NCI-H2196 (cell line): ENCODE data around the gene DAPK3.
A peak's percentile ranks its signal among the peaks of the same experiment; 100 is the strongest.
"Not testable (repeated sequence)": the region's sequence is repeated elsewhere in the genome, so short reads cannot be mapped to it uniquely, and the experiment has no call there.

Experiments
- DNase-seq: peaks from one replicate; lab custom pipeline; 2025; ENCODE audit not compliant: unreplicated experiment; lab: John Stamatoyannopoulos, UW

Gene DAPK3

GRCh38 chr19:3979289-3979673 lies 8.4 kb upstream of the DAPK3 start:
- no peak for DNase-seq

- no peak for DNase-seq
These were observed 7.2 kb upstream of the DAPK3 start for GRCh38 chr19:3978145-3978544.

- no peak for DNase-seq
These were observed 6.6 kb upstream of the DAPK3 start for GRCh38 chr19:3977242-3978143.

GRCh38 chr19:3976495-3977241 lies 5.8 kb upstream of the DAPK3 start:
- peak; percentile 44 for DNase-seq

GRCh38 chr19:3975637-3976087 lies 4.8 kb upstream of the DAPK3 start:
- DNase-seq, result no peak

GRCh38 chr19:3975144-3975543 lies 4.2 kb upstream of the DAPK3 start:
- DNase-seq, result no peak

- no peak for DNase-seq
These were observed 539 bp downstream of the DAPK3 start for GRCh38 chr19:3970313-3970807.

GRCh38 chr19:3969435-3970312 lies 1.2 kb downstream of the DAPK3 start:
- peak; percentile 47 for DNase-seq

GRCh38 chr19:3968556-3969434 lies 2.1 kb downstream of the DAPK3 start:
- DNase-seq, result peak; percentile 94

GRCh38 chr19:3967983-3968382 lies 2.9 kb downstream of the DAPK3 start:
- not testable (repeated sequence) for DNase-seq

GRCh38 chr19:3966051-3967017 lies 4.6 kb downstream of the DAPK3 start:
- peak; percentile 41 for DNase-seq

GRCh38 chr19:3964256-3965194 lies 6.4 kb downstream of the DAPK3 start:
- no peak for DNase-seq

GRCh38 chr19:3963458-3964255 lies 7.2 kb downstream of the DAPK3 start:
- no peak for DNase-seq

GRCh38 chr19:3961007-3961406 lies 9.9 kb downstream of the DAPK3 start:
- no peak for DNase-seq

GRCh38 chr19:3959766-3960131 lies 11.2 kb downstream of the DAPK3 start:
- DNase-seq, result no peak

- DNase-seq, result no peak
These were observed 11.8 kb downstream of the DAPK3 start for GRCh38 chr19:3958836-3959765.
